NCI-H2196 (cell line): Measurements from ENCODE around the gene SCYL2.
"Not testable (repeated sequence)": the region's sequence is repeated elsewhere in the genome, so short reads cannot be mapped to it uniquely, and the experiment has no call there.

Experiments
- DNase-seq: peaks from one replicate; lab custom pipeline; 2025; ENCODE audit not compliant: unreplicated experiment; lab: John Stamatoyannopoulos, UW

Gene SCYL2, protein sequence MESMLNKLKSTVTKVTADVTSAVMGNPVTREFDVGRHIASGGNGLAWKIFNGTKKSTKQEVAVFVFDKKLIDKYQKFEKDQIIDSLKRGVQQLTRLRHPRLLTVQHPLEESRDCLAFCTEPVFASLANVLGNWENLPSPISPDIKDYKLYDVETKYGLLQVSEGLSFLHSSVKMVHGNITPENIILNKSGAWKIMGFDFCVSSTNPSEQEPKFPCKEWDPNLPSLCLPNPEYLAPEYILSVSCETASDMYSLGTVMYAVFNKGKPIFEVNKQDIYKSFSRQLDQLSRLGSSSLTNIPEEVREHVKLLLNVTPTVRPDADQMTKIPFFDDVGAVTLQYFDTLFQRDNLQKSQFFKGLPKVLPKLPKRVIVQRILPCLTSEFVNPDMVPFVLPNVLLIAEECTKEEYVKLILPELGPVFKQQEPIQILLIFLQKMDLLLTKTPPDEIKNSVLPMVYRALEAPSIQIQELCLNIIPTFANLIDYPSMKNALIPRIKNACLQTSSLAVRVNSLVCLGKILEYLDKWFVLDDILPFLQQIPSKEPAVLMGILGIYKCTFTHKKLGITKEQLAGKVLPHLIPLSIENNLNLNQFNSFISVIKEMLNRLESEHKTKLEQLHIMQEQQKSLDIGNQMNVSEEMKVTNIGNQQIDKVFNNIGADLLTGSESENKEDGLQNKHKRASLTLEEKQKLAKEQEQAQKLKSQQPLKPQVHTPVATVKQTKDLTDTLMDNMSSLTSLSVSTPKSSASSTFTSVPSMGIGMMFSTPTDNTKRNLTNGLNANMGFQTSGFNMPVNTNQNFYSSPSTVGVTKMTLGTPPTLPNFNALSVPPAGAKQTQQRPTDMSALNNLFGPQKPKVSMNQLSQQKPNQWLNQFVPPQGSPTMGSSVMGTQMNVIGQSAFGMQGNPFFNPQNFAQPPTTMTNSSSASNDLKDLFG

DNA sequence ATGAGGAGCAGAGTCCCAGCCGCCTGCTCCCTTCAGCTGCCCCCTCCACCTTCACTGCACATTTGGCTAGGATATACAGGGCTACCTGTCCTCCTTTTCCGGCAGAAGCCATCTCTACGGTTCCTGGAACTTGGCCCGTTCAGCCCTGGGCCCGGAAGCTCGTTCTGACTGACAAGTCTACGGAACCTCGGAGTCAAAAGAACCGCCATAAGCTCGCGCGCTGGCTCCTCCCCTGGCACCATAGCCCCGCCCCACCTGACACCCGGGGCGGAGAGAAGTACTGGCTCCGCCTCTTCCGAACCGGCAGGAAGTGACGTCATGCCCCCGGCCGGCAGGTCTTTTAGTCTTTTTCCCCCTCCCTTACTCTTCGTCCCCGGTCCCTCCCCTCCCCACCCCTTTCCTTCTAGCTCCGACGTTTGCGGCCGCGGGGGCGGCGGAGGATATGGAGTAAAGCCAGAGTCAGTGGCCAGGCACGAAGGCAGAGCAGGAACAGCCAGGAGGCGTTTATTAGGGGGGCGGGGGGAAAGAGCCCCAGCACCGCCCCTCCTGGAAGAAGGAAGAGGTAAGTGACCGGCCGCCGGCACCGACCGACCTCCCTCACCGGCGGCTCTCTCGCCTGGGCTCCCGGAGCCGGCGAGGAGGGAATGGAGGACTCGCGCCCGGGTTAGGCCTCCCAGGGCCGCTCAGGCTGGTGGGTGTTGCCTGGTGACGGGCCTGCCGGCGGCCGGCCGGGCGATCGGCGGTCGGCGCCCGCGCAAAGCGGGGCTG, at the start of gene SCYL2, which contains the start of gene DEPDC4:
SCYL2 (plus strand) TSS at position 343 of the 768 bp plus-strand sequence. CDS start 15,794 bp downstream, outside the sequence.
DEPDC4 (minus strand) TSS at position 245 of the 768 bp plus-strand sequence; CDS start at position 242, 3 bp downstream.
- peak; percentile 95 for DNase-seq

DNA sequence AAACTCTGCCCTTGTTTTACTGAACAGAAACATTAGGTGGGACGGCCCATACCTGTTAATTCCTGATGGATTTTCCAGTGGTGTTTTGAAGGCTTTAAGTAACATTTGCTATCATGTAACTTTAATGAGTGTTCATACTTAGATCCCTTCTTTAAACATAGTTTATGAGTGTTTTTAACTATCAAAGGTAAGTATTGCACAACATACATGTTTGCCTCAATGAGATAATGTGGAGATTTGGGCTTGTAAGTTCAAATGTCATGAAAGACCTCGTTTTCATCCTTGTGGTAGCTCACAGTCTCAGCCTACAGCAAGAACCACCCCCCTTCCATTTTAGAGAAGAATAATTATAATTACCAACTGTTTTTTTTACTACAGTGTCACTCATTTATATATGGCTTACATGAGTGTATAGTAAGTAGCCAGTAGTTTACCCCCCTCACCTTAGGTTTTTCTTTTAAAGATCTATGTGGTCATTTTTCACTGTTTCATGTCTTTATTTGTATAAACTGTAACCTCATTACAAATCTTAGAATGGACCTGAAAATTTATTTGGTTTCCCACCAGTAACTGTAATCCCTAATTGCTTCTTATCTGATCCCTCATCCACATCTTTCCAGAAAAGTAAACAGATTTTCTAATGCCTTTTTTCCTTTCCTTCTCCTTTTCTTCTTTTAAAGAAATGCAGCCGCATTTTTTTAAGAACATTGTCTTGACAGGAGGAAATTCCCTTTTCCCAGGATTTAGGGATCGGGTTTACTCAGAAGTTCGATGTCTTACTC, 47.5 kb upstream of the SCYL2 start:
- no peak for DNase-seq

DNA sequence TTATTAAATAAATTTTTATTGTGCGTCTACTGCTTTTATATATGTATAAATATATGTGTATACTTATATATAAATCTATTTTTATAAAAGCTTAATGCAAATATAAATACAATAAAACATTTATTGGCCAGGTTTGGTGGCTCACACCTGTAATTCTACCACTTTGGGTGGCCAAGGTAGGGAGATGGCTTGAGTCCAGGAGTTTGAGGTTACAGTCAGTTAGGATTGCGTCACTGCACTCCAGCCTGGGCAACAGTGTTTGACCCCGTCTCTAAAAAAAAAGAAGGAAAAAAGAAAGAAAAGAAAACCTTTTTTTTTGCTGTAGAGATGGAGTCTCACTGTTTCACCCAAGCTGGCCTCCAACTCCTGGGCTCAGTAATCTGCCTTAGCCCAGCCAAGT, 45.5 kb upstream of the SCYL2 start:
- no peak for DNase-seq

DNA sequence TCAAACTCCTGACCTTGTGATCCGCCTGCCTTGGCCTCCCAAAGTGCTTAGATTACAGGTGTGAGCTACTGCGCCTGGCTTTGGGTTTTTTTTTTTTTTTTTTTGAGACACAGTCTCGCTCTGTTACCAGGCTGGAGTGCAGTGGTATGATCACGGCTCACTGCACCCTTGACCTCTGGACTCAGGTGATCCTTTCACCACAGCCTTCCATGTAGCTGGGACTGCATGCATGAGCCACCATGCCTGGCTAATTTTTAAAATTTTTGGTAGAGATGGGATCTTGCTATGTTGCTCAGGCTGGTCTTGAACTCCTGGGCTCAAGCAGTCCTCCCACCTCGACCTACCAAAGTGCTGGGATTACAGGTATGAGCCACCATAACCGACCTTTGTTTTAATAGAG, 44.8 kb upstream of the SCYL2 start:
- not testable (repeated sequence) for DNase-seq

DNA sequence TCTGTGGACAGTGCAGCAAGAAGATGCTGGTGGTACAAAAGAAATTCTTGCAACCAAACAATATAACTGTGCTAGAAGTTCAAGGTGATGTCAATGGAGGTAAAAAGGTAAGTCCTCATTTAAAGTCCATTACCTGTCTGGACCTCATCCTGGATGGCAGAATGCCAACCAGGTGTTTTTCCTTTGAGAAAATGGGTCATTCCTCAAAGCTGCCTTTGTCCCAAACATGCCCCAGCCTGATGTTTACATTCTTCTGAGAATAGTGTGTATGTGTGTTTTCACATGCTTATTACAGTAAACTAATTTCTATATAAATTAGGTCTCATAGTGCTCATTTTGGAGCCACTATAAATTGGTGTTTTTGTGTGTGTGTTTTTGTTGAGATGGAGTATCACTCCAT, 41.5 kb upstream of the SCYL2 start:
- peak; percentile 3 for DNase-seq

DNA sequence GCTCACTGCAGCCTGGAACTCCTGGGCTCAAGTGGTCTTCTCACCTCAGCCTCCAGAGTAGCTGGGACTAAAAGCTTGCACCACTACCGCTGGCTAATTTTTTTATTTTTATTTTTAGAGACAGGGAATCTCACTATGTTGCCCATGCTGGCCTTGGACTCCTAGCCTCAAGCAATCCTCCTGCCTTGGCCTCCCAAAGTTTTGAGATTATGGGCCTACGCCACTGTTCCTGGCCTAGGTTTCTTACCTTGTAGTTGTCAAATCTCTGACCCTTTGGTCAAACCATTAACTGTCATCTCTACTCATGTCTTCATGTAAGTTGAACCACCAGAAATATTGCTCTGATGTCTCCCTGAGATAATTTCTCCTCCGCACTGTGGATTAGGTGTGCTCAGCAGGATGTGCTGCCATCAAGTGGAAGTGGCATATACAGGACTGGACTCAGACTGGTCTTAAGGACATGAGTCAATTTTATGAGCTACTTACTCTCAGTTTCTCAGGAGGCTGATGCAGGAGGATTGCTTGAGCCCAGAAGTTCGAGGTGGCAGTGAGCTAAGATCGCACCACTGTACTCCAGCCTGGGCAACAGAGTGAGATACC, 37.8 kb upstream of the SCYL2 start:
- DNase-seq, result peak; percentile 21

DNA sequence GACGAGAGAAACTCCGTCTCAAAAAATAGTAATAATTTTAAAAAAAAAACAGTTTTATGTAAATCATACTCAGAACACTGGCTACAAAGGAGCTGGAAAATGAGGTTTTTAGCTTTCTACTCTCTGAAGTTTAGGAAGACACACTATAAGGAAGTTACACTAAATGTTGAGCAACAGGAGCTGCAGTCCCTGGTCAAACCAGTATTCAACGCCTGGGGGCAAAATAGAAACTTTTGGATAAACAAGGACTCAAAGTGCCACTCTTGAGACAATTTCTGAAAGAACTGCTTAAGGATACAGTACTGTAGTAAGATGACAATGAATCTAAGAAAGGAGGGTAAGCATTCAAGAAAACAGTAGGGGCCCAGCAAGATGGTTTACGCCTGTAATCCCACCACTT, 37.1 kb upstream of the SCYL2 start:
- peak; percentile 20 for DNase-seq

DNA sequence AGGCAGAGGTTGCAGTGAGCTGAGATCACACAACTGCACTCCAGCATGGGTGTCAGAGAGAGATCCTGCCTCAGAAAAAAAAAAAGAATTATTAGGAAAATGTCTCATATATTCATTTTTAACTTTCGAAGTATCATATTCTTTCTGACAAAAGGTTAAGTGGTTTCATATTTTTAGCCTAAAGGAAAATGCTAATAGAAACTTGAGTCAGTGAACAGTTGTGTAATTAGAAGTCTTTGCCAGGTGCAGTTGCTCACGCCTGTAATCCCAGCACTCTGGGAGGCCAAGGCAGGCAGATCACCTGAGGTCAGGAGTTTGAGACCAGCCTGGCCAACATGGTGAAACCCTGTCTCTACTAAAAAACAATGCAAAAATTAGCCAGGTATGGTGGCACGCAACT, 35.1 kb upstream of the SCYL2 start:
- not testable (repeated sequence) for DNase-seq

DNA sequence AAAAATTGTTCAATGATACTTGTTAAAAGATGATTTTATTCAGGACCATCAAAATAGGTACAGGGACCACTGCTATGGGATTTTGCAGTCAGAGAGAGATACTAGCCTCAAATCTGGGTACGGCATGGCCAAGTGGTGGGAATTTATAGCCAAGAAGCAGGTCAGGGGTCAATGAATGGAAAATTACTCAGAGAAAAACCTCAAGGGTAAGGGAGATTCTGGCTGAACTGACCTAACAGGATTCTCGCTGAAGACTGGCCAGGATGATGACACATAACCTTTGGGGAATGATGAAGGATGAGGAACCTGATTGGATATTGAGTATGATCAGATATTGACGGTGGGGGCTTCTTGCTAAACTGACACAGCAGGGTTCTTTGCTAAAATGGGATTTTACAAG, 32.8 kb upstream of the SCYL2 start:
- DNase-seq, result no peak

DNA sequence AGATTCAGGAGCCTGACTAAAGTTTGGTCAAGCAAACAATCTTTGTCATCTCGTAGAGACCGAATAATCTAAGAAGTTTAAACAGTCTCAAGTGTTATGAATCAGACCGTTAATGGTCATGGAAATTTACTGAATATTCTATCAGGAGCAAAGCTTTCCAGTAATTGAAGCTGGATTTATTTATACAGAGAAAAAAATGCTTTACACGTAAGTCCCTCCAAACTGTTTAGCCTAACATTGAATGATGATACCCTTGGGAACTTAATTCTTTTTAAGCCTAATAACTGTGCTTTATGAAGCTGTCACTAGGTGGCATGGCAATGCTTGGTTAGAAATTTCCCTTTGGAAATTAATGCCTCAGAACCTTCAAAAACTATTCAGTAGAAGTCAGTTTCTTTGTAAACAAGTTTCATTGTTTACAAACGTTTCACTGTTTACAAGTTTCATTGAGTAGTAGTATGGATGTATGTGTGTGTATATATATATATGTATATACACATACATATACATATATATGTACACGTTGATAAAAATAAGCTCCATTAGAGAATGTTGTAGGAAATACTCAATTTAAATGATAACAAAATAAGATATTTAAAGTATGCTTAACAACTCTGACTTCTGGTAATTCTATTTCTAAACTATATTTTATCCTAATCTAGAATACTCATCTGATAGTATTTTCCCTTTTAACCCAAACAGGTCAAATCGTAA, 32.2 kb upstream of the SCYL2 start:
- peak; percentile 61 for DNase-seq

DNA sequence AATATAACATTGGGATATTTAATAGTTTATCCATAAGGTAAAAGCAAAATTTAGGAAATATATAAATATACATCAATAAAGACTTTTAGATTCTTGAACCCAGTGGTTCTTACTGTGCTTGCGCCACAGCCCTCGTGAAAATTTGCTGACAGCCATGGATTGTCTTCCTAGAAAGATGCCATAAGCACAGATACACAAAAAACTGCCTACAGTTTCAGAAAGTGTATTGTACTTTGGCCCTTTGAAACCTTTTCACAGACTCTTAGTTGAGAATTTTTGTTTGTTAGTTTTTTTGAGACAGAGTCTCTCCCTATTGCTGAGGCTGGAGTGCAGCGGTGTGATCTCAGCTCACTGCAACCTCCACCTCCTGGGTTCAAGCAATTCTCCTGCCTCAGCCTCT, 28.2 kb upstream of the SCYL2 start:
- no peak for DNase-seq

DNA sequence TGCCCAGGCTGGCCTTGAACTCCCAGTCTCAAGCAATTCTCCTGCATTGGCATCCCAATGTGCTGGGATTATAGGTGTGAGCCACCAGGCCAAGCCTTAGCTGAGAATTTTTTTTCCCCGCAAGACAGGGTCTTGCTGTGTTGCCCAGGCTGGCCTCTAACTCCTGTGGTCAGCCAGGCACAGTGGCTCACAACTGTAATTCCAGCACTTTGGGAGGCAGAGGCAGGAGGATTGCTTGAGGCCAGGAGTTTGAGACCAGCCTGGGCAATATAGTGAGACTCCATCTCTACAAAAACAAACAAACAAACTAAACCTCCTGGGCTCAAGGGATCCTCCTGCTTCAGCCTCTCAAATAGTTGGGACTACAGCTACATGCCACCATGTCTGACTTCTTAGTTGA, 27.4 kb upstream of the SCYL2 start:
- DNase-seq, result no peak

DNA sequence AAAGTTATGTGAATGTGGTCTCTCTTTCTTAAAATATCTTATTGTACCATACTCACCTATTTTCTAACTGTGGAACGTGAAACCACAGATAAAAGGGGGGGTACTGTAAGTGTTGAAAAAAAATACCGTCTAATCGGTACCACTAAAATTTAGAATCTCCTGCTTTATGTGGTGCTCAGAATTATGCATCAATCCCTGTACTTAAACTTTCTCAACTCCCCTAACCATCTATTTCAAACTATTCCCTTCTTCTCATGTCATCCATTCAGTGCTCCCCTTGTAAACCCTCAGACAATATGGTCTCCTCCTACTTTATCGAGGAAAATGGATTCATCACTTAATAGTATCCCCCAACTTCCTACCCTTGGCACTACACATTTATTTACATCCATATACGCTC, 23.8 kb upstream of the SCYL2 start:
- no peak for DNase-seq

DNA sequence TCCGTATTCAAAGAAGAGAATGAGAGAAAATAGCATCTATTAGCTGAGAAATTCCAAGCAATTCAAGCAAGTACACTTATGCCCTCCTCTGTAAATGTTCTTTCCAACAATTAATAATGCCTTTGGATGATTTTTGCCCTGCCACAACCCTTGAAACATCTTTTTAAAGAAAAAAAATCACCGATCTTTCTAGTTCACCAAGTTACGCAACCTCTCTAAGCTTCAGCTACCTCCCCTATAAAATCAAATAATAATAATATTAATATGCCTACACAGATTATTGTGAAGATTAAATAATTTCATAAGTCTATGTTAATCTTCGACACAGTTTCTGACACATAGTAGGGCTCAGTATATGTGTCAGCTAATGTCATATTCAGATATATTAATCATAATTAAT, 19.2 kb upstream of the SCYL2 start:
- DNase-seq, result no peak

DNA sequence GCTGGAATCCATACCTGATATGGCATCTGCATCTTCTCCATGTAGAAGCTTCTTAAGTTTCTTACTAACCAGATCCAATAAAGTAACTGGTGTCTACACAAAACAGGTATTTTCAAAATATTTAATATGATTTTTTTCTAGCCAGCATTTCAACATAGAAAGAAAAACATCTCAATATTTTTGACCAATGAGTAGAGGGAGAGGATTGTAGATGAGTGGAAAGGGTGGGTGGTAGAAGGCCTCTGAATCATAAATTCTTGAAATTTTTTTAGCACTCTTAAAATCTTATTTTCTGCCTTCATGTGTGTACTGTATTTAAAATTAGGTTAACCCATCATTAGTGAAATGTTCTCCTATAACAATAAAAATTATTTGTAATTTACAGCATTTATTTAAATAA, 18.1 kb upstream of the SCYL2 start:
- no peak for DNase-seq

DNA sequence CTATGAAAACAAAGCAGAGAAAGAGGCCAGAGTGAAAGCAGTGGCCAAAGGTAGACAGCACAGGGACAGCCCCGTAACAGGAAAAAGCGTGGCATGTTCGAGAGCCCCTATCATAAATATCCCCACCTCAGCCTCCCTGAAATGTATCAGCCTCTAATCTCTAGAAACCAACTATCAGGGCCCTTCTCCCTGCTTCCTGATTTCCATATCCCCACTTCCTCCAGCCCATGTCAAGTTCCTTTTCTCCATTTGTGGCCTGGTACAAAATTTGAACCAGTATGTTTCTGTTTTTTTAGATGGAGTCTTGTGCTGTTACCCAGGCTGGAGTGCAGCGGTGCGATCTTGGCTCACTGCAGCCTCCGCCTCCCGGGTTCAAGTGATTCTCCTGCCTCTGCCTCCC, 17.0 kb upstream of the SCYL2 start:
- DNase-seq, result no peak

DNA sequence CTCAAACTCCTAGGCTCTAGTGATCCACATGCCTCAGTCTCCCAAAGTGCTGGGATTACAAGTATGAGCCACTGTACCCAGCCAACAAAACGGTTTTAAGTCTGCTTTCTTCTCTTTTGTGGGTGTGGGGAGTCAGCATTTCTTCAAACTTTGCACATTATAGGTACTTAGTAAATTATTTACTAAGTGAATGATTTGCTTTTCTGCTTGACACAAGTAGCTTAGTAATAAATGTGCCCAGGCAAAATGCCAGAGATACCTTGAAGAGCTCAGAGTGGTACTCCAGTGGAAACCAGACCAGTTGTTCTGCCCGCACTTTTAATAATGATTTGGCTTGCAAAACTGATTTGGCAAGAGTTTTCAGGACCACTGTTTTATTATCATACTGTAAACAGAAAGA, 15.1 kb upstream of the SCYL2 start:
- peak; percentile 75 for DNase-seq

DNA sequence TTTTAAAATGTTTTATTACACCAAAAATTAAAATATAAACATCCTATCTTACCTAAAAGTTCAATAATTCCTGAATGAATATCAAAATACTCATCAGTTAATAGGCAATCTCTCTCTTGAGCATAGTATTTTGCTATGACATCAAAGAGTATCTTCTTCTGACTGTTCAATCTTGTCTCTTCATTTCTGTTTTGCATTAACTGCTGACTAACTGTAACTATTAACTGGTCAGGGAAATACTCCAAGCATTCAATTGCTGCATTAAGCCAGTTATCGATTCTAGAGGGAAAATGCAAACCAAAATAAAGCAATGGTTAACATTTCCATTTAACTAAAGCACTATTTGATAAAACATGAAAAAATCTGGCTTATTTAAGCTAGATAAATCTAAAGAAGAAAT, 13.5 kb upstream of the SCYL2 start:
- no peak for DNase-seq

DNA sequence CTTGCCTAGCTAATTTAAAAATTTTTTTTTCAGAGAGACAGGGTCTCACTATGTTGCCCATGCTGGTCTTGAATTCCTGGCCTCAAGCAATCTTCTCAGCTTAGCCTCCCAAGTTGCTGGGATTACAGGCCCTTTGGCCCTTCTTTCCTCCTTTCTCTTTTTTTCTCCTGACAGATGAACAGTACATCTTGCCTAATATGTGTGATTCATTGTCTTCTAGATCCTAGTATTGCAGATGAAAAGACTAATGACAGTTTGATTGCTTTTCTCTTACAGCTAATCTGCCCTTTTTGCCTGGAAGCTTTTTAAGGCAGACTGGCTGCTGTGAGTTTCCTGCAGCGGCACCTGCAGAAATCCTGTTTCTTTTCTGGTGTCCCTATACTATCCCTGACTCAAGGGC, 12.1 kb upstream of the SCYL2 start:
- no peak for DNase-seq
